Daoy (cell line): ENCODE data around the gene URGCP. TPM values are rescaled to one million over a fixed set of nuclear protein-coding genes. Genes with fewer than 3 reads are reported as not detected.
"Not testable (repeated sequence)": the region's sequence is repeated elsewhere in the genome, so short reads cannot be mapped to it uniquely, and the experiment has no call there.

Experiments
- DNase-seq: peaks from one replicate; pipeline ENCODE4 v3.0.0-alpha.2; 2015; ENCODE audit warnings: low read depth
- total RNA-seq: library from RNA; depleted of rRNA; stranded (reverse); fragments of >200 nt; shearing (Covaris generic); gene quantifications from 2 replicates; pipeline ENCODE4 v1.2.3, GENCODE V29; 2014; rRNA removed

Gene URGCP
- total RNA-seq, 1 experiment from 2014 or later: 46.2 TPM

DNA sequence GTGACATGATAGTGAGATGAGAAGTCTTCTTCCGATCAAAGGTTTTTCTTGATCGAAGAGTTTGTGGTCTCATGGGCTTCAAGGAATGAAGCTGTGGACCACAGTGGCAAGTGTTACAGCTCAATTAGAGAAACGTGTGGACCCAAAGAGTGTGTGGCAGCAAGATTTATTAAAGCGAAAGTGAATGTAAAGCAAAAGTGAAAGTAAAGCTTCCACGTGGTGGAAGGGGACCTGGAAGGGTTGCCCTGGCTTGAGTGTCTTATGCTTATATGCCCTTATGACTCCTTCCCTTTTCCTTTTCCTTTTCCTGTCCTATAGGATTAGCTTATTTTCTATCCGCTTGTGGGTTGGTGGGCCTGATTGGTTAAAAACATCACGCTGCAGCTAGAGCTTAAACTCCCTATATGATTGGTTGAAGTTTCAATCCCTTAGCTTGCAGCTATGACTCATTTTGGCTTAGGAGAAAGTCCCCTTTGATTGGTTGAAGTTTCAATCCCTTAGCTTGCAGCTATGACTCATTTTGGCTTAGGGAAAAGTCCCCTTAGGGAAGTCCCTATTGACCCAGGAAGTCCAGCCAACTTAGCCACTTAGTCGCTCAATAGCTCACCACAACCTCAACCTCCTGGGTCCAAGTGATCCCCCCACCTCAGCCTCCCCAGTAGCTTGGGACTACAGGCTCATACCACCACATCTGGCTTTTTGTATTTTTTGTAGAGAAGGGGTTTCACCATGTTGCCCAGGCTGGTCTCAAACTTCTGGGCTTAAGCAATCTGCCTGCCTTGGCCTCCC, 71.7 kb downstream of the URGCP start:
- peak; percentile 65 for DNase-seq

DNA sequence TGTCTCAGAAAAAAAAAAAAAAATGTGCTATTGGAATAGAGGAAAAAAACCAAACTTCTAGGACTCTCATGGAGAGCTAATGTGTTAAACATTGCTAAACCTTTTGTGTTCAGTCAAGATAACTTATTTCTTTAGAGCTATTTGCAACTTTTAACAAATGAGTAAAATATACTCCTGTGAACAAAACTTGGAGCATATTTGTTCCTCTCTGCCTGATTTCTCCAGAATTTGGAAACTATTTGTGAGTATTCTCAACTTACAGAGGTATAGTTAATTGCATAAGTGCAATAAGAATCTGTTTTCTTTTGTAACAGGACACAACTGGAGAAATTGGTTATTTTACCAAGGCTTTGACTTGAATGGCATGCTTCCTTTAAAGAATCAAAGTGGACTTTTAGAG, 75.5 kb downstream of the URGCP start:
- DNase-seq: not testable (repeated sequence)

Other genes with a start within 250 kb of the URGCP start
- 137 and 162 TPM in 2 replicates for gene COA1, start 177.1 kb downstream of the URGCP start, total RNA-seq
- 53.5 and 63.1 TPM in 2 replicates for gene BLVRA, start 147.9 kb downstream of the URGCP start, total RNA-seq
- 268 and 373 TPM in 2 replicates for gene MRPS24, start 37.1 kb downstream of the URGCP start, total RNA-seq
- gene UBE2D4, start 19.8 kb upstream of the URGCP start, total RNA-seq: 39.8 and 46.2 TPM in 2 replicates
- gene SPDYE1, start 91.3 kb upstream of the URGCP start, total RNA-seq: not detected in 2 replicates
- gene DBNL, start 138.1 kb upstream of the URGCP start, total RNA-seq: 183 and 191 TPM in 2 replicates
- 0.39 TPM in 1 of 2 replicates, not detected in the other for gene PGAM2, start 159.0 kb upstream of the URGCP start, total RNA-seq
- 16.2 and 24.1 TPM in 2 replicates for gene POLM, start 175.9 kb upstream of the URGCP start, total RNA-seq
- gene AEBP1, start 197.7 kb upstream of the URGCP start, total RNA-seq: not detected in 2 replicates
- gene POLD2, start 217.0 kb upstream of the URGCP start, total RNA-seq: 177 and 204 TPM in 2 replicates
- gene MYL7, start 234.7 kb upstream of the URGCP start, total RNA-seq: not detected in 2 replicates